K562 (cell line): ENCODE results near the gene PEF1. TPM values are rescaled to one million over a fixed set of nuclear protein-coding genes. Genes with fewer than 3 reads are reported as not detected.
A peak's percentile ranks its signal among the peaks of the same experiment; 100 is the strongest.

Source experiments
- CBX3 ChIP-seq, 2 experiments: IDR thresholded peaks; 1 replicate in 1 of 2; 2 replicates in 1 of 2; pipeline ENCODE4 v1.6.1; 2012; ENCODE audit warnings: inconsistent platforms in 2 of 2, low read length in 2 of 2, borderline replicate concordance in 1 of 2, control low read depth in 1 of 2
- CREB1 ChIP-seq, 2 experiments: sonication (generic) in 1 of 2; formaldehyde crosslinking in 1 of 2; IDR thresholded peaks; 2 replicates each; pipeline versions ENCODE4 v1.6.1 to v1.8.0; 2012 to 2022; ENCODE audit warnings: inconsistent platforms in 1 of 2, mild to moderate bottlenecking in 1 of 2, missing genetic modification reagents in 1 of 2, moderate library complexity in 1 of 2
- EHMT2 ChIP-seq: fragments of 450-650 bp; IDR thresholded peaks from 2 replicates; pipeline ENCODE4 v1.6.1; 2018; ENCODE audit warnings: antibody characterized with exemption
- NUFIP1 ChIP-seq: fragments of 450-650 bp; IDR thresholded peaks from 2 replicates; pipeline ENCODE4 v1.6.1; 2018; ENCODE audit not compliant: partially characterized antibody
- SPI1 ChIP-seq: IDR thresholded peaks from 2 replicates; pipeline ENCODE4 v1.6.1; 2011; ENCODE audit warnings: low read depth, low read length, control low read depth, borderline replicate concordance
- TARDBP ChIP-seq: fragments of 450-650 bp; IDR thresholded peaks from 2 replicates; pipeline ENCODE4 v1.6.1; 2016
- TCF3 ChIP-seq: sonication (generic); formaldehyde crosslinking; IDR thresholded peaks from 2 replicates; pipeline ENCODE4 v1.4.0; 2020; ENCODE audit warnings: mild to moderate bottlenecking, missing genetic modification reagents
- ZNF165 ChIP-seq: fragments of 250-450 bp; sonication (Bioruptor Pico); IDR thresholded peaks from 2 replicates; pipeline ENCODE4 v1.4.0; 2020; ENCODE audit warnings: borderline replicate concordance
- ZNF217 ChIP-seq: sonication (generic); formaldehyde crosslinking; IDR thresholded peaks from 2 replicates; pipeline ENCODE4 v1.8.0; 2022; ENCODE audit warnings: mild to moderate bottlenecking, missing genetic modification reagents
- ZNF561 ChIP-seq: fragments of 450-650 bp; formaldehyde crosslinking; conservative IDR thresholded peaks from 2 replicates; pipeline ENCODE4 v1.4.0; 2020; ENCODE audit warnings: mild to moderate bottlenecking, moderate library complexity
- ZNF699 ChIP-seq: fragments of 250-450 bp; sonication (Bioruptor Pico); IDR thresholded peaks from 2 replicates; pipeline ENCODE4 v1.8.0; 2021; ENCODE audit warnings: mild to moderate bottlenecking, moderate library complexity; ENCODE audit not compliant: insufficient replicate concordance
- ZNF77 ChIP-seq: fragments of 250-450 bp; sonication (Bioruptor Pico); IDR thresholded peaks from 2 replicates; pipeline ENCODE4 v1.5.0; 2020
- polyA plus RNA-seq, 8 experiments: library from polyadenylated mRNA; depleted of rRNA in 4 of 8; stranded (reverse) in 5 of 8; unstranded in 3 of 8; fragments of >200 nt; fragmentation: Nextera tagmentation in 2 of 8; fragmentation: Illumina TruSeq in 1 of 8; extraction: Ambion mirVana in 2 of 8; extraction: Trizol in 1 of 8; gene quantifications; 2 replicates each; pipeline versions ENCODE4 v1.2.1 to v1.2.3, GENCODE V29; 2011 to 2014; ENCODE audit warnings: inconsistent platforms in 1 of 8, missing spikeins in 1 of 8
- total RNA-seq, 7 experiments: library from RNA; depleted of rRNA in 6 of 7; stranded (reverse); fragments of >200 nt in 6 of 7; fragmentation: Illumina TruSeq in 2 of 7; extraction: Trizol in 2 of 7; gene quantifications; 2 replicates each; pipeline versions ENCODE4 v1.2.1 to v1.2.3, GENCODE V29; 2011 to 2021; ENCODE audit warnings: low replicate concordance in 1 of 7
- TF ChIP-seq, protein P1 (sequence below): fragments of 450-650 bp; IDR thresholded peaks from 2 replicates; pipeline ENCODE4 v1.6.1; 2016; ENCODE audit warnings: borderline replicate concordance
- TF ChIP-seq, protein P2 (sequence below), 2 experiments: fragments of 450-650 bp; IDR thresholded peaks; 2 replicates each; pipeline ENCODE4 v1.6.1; 2016; ENCODE audit warnings: mild to moderate bottlenecking in 2 of 2, borderline replicate concordance in 1 of 2, low read depth in 1 of 2, moderate library complexity in 1 of 2
- TF ChIP-seq, protein P3 (sequence below): fragments of 450-650 bp; formaldehyde crosslinking; IDR thresholded peaks from 2 replicates; pipeline ENCODE4 v1.4.0; 2020; ENCODE audit warnings: mild to moderate bottlenecking, mixed read lengths

PEF1 gene
- total and polyA plus RNA-seq, 9 of the 15 experiments (the other 6 are each of a cell fraction or from before 2014, with no cell fraction given) = 26.3 to 95.5 (median 61.9) TPM

DNA sequence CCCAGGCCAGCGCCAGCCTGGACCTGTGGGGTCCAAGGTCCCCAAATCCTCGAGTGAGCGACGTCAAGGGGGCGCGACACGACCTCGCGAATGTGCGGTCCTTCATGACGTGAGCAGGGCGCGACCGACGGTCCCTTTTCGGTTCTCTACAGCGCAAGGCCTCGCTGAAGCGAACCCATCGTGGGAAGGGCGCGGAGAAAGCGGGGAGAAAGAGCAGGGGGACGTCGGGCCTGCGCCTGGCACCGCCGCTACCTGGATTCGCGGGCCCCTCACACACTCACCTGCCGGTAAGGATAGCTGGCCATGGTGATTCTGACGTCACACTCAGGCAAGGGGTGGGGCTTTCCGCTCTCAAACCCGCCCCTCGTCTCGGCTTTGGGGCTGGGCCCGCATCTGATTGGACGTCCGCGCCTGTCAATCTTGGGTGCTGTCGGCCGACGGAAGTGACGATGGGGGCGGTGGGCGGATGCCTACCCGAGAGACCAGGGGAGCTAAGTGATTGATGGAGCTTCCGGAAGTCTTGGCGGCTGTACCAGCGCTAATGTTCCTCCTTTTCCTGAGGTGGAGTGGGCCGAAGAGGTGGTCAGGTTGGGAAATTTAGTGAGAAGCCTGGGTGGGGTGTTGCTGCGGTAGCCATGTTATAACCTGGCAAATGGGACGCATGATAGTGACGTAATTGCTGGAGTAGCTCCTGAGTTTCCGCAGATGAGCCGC is at the start of gene PEF1 (continued):
- TF ChIP-seq TCF3 (CRISPR knock-in tag) (0 out of 2 replicates have a peak, but pooled peaks have one; percentile 19), CBX3 (IDR thresholded peaks at IDR 0.05; ENCODE audit: borderline replicate concordance in 1 of 2, low read length in 2 of 2) (peak in 1 of 2 experiments; percentile 54; a peak in 1 of 3 replicates), TARDBP (peak; percentile 95), ZNF77 (CRISPR knock-in tag) (no peak), ZNF699 (CRISPR knock-in tag) (no peak), ZNF217 (CRISPR knock-in tag) (no peak), ZNF561 (no peak), NUFIP1 (no peak), EHMT2 (no peak), CREB1 (IDR thresholded peaks at IDR 0.05) (peak; percentile 99), CREB1 (CRISPR knock-in tag; IDR thresholded peaks at IDR 0.05) (peak; percentile 99), SPI1 (no peak), ZNF165 (no peak; the same call in 1 of the 2 replicates)
- TF ChIP-seq, protein P1, sequence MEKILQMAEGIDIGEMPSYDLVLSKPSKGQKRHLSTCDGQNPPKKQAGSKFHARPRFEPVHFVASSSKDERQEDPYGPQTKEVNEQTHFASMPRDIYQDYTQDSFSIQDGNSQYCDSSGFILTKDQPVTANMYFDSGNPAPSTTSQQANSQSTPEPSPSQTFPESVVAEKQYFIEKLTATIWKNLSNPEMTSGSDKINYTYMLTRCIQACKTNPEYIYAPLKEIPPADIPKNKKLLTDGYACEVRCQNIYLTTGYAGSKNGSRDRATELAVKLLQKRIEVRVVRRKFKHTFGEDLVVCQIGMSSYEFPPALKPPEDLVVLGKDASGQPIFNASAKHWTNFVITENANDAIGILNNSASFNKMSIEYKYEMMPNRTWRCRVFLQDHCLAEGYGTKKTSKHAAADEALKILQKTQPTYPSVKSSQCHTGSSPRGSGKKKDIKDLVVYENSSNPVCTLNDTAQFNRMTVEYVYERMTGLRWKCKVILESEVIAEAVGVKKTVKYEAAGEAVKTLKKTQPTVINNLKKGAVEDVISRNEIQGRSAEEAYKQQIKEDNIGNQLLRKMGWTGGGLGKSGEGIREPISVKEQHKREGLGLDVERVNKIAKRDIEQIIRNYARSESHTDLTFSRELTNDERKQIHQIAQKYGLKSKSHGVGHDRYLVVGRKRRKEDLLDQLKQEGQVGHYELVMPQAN = peak; percentile 87; the same call in 1 of the 2 replicates
- TF ChIP-seq, protein P2, sequence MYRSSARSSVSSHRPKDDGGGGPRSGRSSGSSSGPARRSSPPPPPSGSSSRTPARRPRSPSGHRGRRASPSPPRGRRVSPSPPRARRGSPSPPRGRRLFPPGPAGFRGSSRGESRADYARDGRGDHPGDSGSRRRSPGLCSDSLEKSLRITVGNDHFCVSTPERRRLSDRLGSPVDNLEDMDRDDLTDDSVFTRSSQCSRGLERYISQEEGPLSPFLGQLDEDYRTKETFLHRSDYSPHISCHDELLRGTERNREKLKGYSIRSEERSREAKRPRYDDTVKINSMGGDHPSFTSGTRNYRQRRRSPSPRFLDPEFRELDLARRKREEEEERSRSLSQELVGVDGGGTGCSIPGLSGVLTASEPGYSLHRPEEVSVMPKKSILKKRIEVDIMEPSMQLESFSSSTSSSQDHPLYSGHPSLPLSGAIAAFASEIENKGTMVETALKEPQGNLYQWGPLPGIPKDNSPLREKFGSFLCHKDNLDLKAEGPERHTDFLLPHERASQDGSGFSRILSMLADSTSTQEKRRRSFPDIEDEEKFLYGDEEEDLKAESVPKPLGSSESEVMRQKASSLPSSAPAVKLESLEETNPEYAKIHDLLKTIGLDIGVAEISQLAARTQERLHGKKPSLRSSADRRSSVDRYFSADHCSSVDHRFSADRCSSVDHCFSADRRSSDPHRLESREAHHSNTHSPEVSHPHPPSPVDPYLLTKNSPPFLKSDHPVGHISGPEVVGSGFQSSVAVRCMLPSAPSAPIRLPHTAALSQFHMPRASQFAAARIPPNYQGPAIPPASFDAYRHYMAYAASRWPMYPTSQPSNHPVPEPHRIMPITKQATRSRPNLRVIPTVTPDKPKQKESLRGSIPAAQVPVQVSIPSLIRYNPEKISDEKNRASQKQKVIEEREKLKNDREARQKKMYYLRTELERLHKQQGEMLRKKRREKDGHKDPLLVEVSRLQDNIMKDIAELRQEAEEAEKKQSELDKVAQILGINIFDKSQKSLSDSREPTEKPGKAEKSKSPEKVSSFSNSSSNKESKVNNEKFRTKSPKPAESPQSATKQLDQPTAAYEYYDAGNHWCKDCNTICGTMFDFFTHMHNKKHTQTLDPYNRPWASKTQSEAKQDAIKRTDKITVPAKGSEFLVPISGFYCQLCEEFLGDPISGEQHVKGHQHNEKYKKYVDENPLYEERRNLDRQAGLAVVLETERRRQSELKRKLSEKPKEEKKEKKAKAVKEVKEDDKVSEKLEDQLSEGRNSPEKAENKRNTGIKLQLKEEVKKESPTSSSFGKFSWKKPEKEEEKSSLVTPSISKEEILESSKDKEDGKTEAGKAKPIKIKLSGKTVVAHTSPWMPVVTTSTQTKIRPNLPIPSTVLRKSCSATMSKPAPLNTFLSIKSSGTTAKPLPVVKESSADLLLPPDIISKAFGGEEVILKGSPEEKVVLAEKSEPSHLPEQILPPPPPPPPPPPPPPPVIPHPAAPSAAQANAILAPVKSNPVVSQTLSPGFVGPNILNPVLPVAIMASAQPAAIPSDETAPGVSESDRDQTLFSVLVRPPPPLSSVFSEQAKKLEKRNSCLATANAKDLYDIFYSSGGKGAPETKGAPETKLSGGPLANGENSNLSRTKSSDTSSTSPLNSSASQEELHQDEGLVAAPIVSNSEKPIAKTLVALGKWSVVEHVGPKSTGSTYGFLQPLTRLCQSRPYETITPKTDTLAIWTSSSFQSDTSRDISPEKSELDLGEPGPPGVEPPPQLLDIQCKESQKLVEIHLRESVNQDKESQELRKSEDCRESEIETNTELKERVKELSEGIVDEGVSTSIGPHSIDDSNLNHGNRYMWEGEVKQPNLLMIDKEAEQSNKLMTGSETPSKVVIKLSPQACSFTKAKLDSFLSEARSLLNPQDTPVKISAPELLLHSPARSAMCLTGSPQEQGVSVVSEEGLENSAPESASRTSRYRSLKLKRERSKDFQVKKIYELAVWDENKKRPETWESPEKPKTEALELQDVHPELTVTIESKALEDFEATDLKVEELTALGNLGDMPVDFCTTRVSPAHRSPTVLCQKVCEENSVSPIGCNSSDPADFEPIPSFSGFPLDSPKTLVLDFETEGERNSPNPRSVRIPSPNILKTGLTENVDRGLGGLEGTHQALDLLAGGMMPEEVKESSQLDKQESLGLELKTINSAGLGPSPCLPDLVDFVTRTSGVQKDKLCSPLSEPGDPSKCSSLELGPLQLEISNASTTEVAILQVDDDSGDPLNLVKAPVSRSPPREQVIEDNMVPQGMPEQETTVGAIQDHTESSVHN (IDR thresholded peaks at IDR 0.05; ENCODE audit: borderline replicate concordance in 1 of 2, low read depth in 1 of 2) = 0 out of 4 replicates have a peak, but pooled peaks of 1 of the 2 experiments have one; percentile 13
- TF ChIP-seq, protein P3, sequence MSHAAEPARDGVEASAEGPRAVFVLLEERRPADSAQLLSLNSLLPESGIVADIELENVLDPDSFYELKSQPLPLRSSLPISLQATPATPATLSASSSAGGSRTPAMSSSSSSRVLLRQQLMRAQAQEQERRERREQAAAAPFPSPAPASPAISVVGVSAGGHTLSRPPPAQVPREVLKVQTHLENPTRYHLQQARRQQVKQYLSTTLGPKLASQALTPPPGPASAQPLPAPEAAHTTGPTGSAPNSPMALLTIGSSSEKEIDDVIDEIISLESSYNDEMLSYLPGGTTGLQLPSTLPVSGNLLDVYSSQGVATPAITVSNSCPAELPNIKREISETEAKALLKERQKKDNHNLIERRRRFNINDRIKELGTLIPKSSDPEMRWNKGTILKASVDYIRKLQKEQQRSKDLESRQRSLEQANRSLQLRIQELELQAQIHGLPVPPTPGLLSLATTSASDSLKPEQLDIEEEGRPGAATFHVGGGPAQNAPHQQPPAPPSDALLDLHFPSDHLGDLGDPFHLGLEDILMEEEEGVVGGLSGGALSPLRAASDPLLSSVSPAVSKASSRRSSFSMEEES (CRISPR knock-in tag) = no peak
